Esophagus muscularis mucosa (tissue), 3 donors: ENCODE results near the gene IQCH.

ENCODE experiments used
- POLR2A ChIP-seq: fragments of 450-650 bp; IDR thresholded peaks from one replicate; pipeline ENCODE4 v1.6.1; 2017; ENCODE audit warnings: antibody characterized with exemption, moderate library complexity, mild to moderate bottlenecking, low read depth
- POLR2AphosphoS5 ChIP-seq, 2 donors: sonication (generic); formaldehyde crosslinking; IDR thresholded peaks; one replicate each; pipeline ENCODE4 v1.6.1; 2017; ENCODE audit warnings: antibody characterized with exemption in 2 of 2
- TF ChIP-seq, protein P1 (sequence below), 3 experiments: fragments of 200-600 bp in 2 of 3; fragments of 450-650 bp in 1 of 3; sonication (generic) in 2 of 3; IDR thresholded peaks; one replicate each; pipeline ENCODE4 v1.5.1; 2017 to 2019; ENCODE audit warnings: antibody characterized with exemption in 3 of 3, mild to moderate bottlenecking in 2 of 3, moderate library complexity in 1 of 3

DNA sequence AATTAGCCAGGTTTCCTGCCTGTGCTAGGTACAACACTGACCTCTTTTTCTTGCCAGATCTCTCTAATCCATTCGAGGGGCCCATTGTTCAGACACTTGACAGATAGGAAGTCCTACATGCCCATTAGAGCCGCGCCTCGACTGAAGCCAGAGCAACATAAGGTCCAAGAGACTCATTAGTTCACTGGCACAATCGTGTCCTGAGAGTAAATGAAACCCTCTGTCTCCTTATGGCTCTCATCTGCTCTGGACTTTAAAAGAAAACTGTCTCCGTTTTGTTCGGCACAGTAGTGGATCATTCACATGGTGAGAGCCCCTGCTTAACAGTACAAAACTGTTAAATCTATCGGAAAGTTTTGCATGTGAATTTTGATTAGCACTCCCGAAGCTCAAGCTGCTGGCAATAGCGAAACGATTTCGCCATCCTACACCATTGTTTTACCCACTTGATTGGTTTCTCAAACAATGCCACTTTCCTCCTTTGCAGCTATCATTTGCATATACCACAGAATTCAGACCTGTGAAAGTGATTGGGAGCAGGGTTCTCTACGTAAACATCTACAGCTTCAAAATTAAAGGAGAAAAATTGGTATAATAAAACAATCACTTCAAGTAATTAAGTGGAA lies 247.4 kb downstream of the IQCH start:
- TF ChIP-seq POLR2AphosphoS5 (IDR thresholded peaks at IDR 0.05) (no peak), POLR2A (no peak)
- TF ChIP-seq, protein P1, sequence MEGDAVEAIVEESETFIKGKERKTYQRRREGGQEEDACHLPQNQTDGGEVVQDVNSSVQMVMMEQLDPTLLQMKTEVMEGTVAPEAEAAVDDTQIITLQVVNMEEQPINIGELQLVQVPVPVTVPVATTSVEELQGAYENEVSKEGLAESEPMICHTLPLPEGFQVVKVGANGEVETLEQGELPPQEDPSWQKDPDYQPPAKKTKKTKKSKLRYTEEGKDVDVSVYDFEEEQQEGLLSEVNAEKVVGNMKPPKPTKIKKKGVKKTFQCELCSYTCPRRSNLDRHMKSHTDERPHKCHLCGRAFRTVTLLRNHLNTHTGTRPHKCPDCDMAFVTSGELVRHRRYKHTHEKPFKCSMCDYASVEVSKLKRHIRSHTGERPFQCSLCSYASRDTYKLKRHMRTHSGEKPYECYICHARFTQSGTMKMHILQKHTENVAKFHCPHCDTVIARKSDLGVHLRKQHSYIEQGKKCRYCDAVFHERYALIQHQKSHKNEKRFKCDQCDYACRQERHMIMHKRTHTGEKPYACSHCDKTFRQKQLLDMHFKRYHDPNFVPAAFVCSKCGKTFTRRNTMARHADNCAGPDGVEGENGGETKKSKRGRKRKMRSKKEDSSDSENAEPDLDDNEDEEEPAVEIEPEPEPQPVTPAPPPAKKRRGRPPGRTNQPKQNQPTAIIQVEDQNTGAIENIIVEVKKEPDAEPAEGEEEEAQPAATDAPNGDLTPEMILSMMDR (IDR thresholded peaks at IDR 0.05): no peak
